Upper lobe of right lung (tissue), 1 donor: Measurements from ENCODE around the gene SOCS6. TPM values are rescaled to one million over a fixed set of nuclear protein-coding genes. Genes with fewer than 3 reads are reported as not detected.

Experiments
- ATAC-seq: fragments of 200-7000 bp; cut with Tn5 transposase; one replicate; pipeline ENCODE4 v1.9.1; 2020; ENCODE audit warnings: mild to moderate bottlenecking, moderate library complexity
- DNase-seq: peaks from one replicate; pipeline ENCODE4 v3.0.0-alpha.2; 2020
- H3K27ac ChIP-seq: fragments of 200-600 bp; one replicate; pipeline ENCODE4 v1.8.0; 2022
- H3K27me3 ChIP-seq: fragments of 200-600 bp; one replicate; pipeline ENCODE4 v1.8.0; 2022; ENCODE audit warnings: mild to moderate bottlenecking
- H3K36me3 ChIP-seq: fragments of 200-600 bp; one replicate; pipeline ENCODE4 v1.8.0; 2022
- H3K4me1 ChIP-seq: fragments of 200-600 bp; one replicate; pipeline ENCODE4 v1.8.0; 2022
- H3K4me3 ChIP-seq: fragments of 200-600 bp; one replicate; pipeline ENCODE4 v1.8.0; 2022; ENCODE audit warnings: mild to moderate bottlenecking
- H3K9me3 ChIP-seq: fragments of 200-600 bp; one replicate; pipeline ENCODE4 v1.8.0; 2022
- CTCF ChIP-seq: fragments of 200-600 bp; IDR thresholded peaks from one replicate; pipeline ENCODE4 v1.8.0; 2022; ENCODE audit warnings: antibody characterized with exemption
- intact Hi-C: fragments of 100-400 bp; cut with DNase I; formaldehyde crosslinking; loops from one replicate; pipeline ENCODE4 v1.11.0; 2022
- total RNA-seq: library from RNA; stranded (reverse); fragmentation: NEBNext Ultra II Directional; extraction: Animal tissue kit (Norgen Biotek cat#: 25700); gene quantifications from one replicate; pipeline ENCODE4 v1.2.1, GENCODE V29; 2021
- donor health status: DM: no; HTN: yes; CAD: no; lungs with severe emphysema.

SOCS6 gene
- total RNA-seq, 1 donor from 2014 or later, result 20.9 TPM

GRCh38 chr18:70328169-70328568 is 39.3 kb downstream of the SOCS6 start:
- Histone ChIP-seq H3K36me3 (peaks cover 15% of the 10 kb centered on the region), H3K27me3 (no peaks in the 10 kb centered on the region), H3K4me3 (no peak overlapping the region), H3K9me3 (no peaks in the 10 kb centered on the region), H3K4me1 (no peaks in the 10 kb centered on the region), H3K27ac (no peak overlapping the region)
- DNase-seq (no peak), ATAC-seq (no peak)
- intact Hi-C loops, result no loop called here
- TF ChIP-seq CTCF, result no peak

- no peak for DNase-seq
- Histone ChIP-seq H3K27me3 (no peaks in the 10 kb centered on the region), H3K27ac (no peak overlapping the region), H3K4me1 (no peaks in the 10 kb centered on the region), H3K36me3 (peaks cover 15% of the 10 kb centered on the region), H3K4me3 (no peak overlapping the region), H3K9me3 (no peaks in the 10 kb centered on the region)
- intact Hi-C loops, result no loop called here
- ATAC-seq, result no peak
- TF ChIP-seq CTCF, result no peak
Observed at GRCh38 chr18:70329071-70329470, 40.2 kb downstream of the SOCS6 start.

GRCh38 chr18:70330887-70331286 is 42.0 kb downstream of the SOCS6 start:
- TF ChIP-seq CTCF, result no peak
- ATAC-seq (no peak), DNase-seq (no peak)
- Histone ChIP-seq H3K27me3 (no peaks in the 10 kb centered on the region), H3K36me3 (peaks cover 2% of the 10 kb centered on the region), H3K4me1 (no peaks in the 10 kb centered on the region), H3K27ac (no peak overlapping the region), H3K9me3 (no peaks in the 10 kb centered on the region), H3K4me3 (no peak overlapping the region)
- intact Hi-C loops, result no loop called here

GRCh38 chr18:70331456-70332097 is 42.7 kb downstream of the SOCS6 start:
- TF ChIP-seq CTCF, result no peak
- no peak overlapping the region for H3K27ac ChIP-seq
- H3K36me3 ChIP-seq, result no peaks in the 10 kb centered on the region
- ATAC-seq, result no peak
- no peak for DNase-seq
- H3K4me3 ChIP-seq, result no peak overlapping the region
- no peaks in the 10 kb centered on the region for H3K4me1 ChIP-seq
- intact Hi-C loops, result no loop called here
- H3K9me3 ChIP-seq, result no peaks in the 10 kb centered on the region
- H3K27me3 ChIP-seq, result no peaks in the 10 kb centered on the region

GRCh38 chr18:70332694-70333093 is 43.8 kb downstream of the SOCS6 start:
- Histone ChIP-seq H3K9me3 (no peaks in the 10 kb centered on the region), H3K27me3 (no peaks in the 10 kb centered on the region), H3K4me1 (no peaks in the 10 kb centered on the region), H3K27ac (no peak overlapping the region), H3K36me3 (no peaks in the 10 kb centered on the region), H3K4me3 (no peak overlapping the region)
- peak; percentile 46 for ATAC-seq
- TF ChIP-seq CTCF, result no peak
- intact Hi-C loops, result no loop called here
- no peak for DNase-seq

- no peak for TF ChIP-seq CTCF
- intact Hi-C loops, result no loop called here
- ATAC-seq (no peak), DNase-seq (no peak)
- Histone ChIP-seq H3K27me3 (no peaks in the 10 kb centered on the region), H3K36me3 (no peaks in the 10 kb centered on the region), H3K4me1 (no peaks in the 10 kb centered on the region), H3K4me3 (no peak overlapping the region), H3K27ac (no peak overlapping the region), H3K9me3 (no peaks in the 10 kb centered on the region)
Observed at GRCh38 chr18:70333316-70333715, 44.5 kb downstream of the SOCS6 start.
